GM18873 (cell line): Measurements from ENCODE around the gene RERE.

ENCODE experiments used
- ATAC-seq: cut with Tn5 transposase; IDR thresholded peaks from one replicate; pipeline ENCODE4 v1.9.1; 2021; ENCODE audit warnings: mild to moderate bottlenecking, moderate library complexity, moderate number of reproducible peaks; ENCODE audit not compliant: unreplicated experiment, low FRiP score

The RERE gene

GRCh38 chr1:8349473-8349865 lies 468.0 kb downstream of the RERE start:
- ATAC-seq = no peak

- ATAC-seq = no peak
Measured at GRCh38 chr1:8348777-8349472, 468.5 kb downstream of the RERE start.

GRCh38 chr1:8348047-8348776 lies 469.2 kb downstream of the RERE start:
- no peak for ATAC-seq

GRCh38 chr1:8347635-8348034 lies 469.8 kb downstream of the RERE start:
- no peak for ATAC-seq

GRCh38 chr1:8345621-8346415 lies 471.6 kb downstream of the RERE start:
- ATAC-seq = no peak

- no peak for ATAC-seq
Measured at GRCh38 chr1:8344893-8345507, 472.4 kb downstream of the RERE start.

GRCh38 chr1:8343464-8344001 lies 473.9 kb downstream of the RERE start:
- no peak for ATAC-seq

- no peak for ATAC-seq
Measured at GRCh38 chr1:8343044-8343443, 474.4 kb downstream of the RERE start.

GRCh38 chr1:8342325-8342724 lies 475.1 kb downstream of the RERE start:
- ATAC-seq = no peak

GRCh38 chr1:8340448-8340847 lies 477.0 kb downstream of the RERE start:
- ATAC-seq = no peak

GRCh38 chr1:8339203-8339600 lies 478.2 kb downstream of the RERE start:
- no peak for ATAC-seq

GRCh38 chr1:8338526-8339202 lies 478.8 kb downstream of the RERE start:
- ATAC-seq = no peak

GRCh38 chr1:8337776-8338525 lies 479.5 kb downstream of the RERE start:
- no peak for ATAC-seq

- no peak for ATAC-seq
Measured at GRCh38 chr1:8335246-8335645, 482.2 kb downstream of the RERE start.

- no peak for ATAC-seq
Measured at GRCh38 chr1:8334106-8334851, 483.2 kb downstream of the RERE start.

GRCh38 chr1:8333246-8333987 lies 484.0 kb downstream of the RERE start:
- no peak for ATAC-seq

GRCh38 chr1:8332806-8333205 lies 484.6 kb downstream of the RERE start:
- no peak for ATAC-seq
